Measurements from ENCODE around the gene NPPA. TPM values are rescaled to one million over a fixed set of nuclear protein-coding genes. Genes with fewer than 3 reads are reported as not detected.

NPPA gene
- total and polyA plus RNA-seq, 2 experiments from 2014 or later: not detected

DNA sequence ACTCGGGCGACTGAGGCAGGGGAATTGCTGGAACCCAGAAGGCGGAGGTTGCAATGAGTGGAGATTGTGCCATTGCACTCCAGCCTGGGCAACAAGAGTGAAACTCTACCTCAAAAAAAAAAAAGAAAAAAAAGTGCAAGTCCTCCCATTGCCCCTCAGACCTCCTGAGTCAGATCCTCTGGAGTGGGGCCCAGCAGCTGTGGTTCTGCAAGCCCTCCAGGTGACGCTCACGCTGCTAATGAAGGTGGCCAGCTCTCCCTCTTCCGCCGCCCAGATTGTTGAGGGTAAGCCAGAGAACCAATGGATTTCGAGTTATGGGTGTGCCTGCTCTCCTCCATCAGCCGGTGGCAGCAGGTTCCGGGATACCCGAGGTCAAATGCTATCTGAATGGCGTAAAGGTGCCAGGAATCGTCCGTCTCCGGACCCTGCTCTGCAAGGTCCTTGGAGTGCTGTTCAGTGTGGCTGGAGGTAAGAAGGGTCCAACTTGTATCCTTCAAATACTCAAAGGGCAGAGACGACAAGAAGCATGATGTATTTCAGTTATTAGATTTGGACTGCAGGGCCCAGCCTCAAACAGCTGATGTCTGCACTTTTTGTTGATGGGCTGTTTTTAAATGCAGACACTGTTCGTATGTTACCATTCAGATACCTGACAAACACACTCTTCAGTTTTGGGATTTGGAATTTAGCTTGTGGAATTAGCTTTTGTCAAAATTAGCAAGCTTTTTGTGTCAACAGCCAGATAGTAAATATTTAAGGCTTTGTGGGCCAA, 24.0 kb downstream of the NPPA start:
- Histone ChIP-seq H3K27me3 (replicated peaks; ENCODE audit: insufficient read depth) (no peaks in the 10 kb centered on the region), H2AFZ (no peak overlapping the region), H3K9me2 (ENCODE audit: insufficient read depth) (no peaks in the 10 kb centered on the region), H3K4me3 (no peak overlapping the region), H3K36me3 (ENCODE audit: low read depth) (peaks cover 14% of the 10 kb centered on the region), H3K9ac (no peak overlapping the region), H3K79me2 (ENCODE audit: insufficient read depth) (no peaks in the 10 kb centered on the region), H4K20me1 (ENCODE audit: insufficient read depth) (no peaks in the 10 kb centered on the region), H3K27ac (no peak overlapping the region), H3K4me1 (ENCODE audit: insufficient read depth) (peaks cover 11% of the 10 kb centered on the region), H3F3A (ENCODE audit: insufficient read depth) (peaks cover 26% of the 10 kb centered on the region), H3K4me2 (ENCODE audit: unreplicated experiment) (no peak overlapping the region), H3K9me3 (ENCODE audit: low read depth) (no peaks in the 10 kb centered on the region)
- no peak for TF ChIP-seq EZH2 (IDR thresholded peaks at IDR 0.05; ENCODE audit: insufficient read depth, poor library complexity, severe bottlenecking)
- TF ChIP-seq EZH2phosphoT487 (IDR thresholded peaks at IDR 0.05; ENCODE audit: insufficient read depth, low read depth): no peak
- in situ Hi-C loops (cut with MboI): no loop called here
- WGBS, 2 experiments (ENCODE audit: low coverage in 1 of 2, low lambda C conversion rate in 2 of 2, missing lambda C conversion rate in 2 of 2): 92 to 94% methylated on average over 17 of the region's 17 CpGs
- DNase-seq: no peak

DNA sequence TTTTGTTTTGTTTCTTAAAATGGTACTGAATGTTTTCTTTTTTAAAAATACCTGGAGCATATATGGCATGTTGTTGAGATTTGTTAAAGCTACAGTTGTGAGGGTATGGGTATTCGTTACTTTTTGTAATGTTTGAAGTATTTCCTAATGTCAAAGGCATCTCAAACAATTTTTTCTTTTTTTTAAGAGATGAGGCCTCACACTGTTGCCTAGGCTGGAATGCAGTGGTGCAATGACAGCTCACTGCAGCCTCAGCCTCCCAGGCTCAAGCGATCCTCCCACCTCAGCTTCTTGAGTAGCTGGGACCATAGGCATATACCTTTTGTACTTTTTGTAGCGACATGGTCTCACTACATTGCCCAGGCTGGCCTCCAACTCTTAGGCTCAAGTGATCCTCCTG, 25.5 kb downstream of the NPPA start:
- Histone ChIP-seq H3K9me3 (ENCODE audit: low read depth) (no peaks in the 10 kb centered on the region), H3K36me3 (ENCODE audit: low read depth) (peaks cover 25% of the 10 kb centered on the region), H2AFZ (no peak overlapping the region), H3K4me1 (ENCODE audit: insufficient read depth) (peaks cover 11% of the 10 kb centered on the region), H3F3A (ENCODE audit: insufficient read depth) (peaks cover 26% of the 10 kb centered on the region), H4K20me1 (ENCODE audit: insufficient read depth) (no peaks in the 10 kb centered on the region), H3K4me3 (no peak overlapping the region), H3K27me3 (replicated peaks; ENCODE audit: insufficient read depth) (no peaks in the 10 kb centered on the region), H3K9me2 (ENCODE audit: insufficient read depth) (no peaks in the 10 kb centered on the region), H3K9ac (no peak overlapping the region), H3K27ac (peak overlapping the region; percentile 31), H3K79me2 (ENCODE audit: insufficient read depth) (no peaks in the 10 kb centered on the region), H3K4me2 (ENCODE audit: unreplicated experiment) (no peak overlapping the region)
- peak; percentile 57 for DNase-seq
- in situ Hi-C loops (cut with MboI): no loop called here
- WGBS, 2 experiments (ENCODE audit: low coverage in 1 of 2, low lambda C conversion rate in 2 of 2, missing lambda C conversion rate in 2 of 2): 76 to 77% methylated on average over 3 of the region's 3 CpGs
- TF ChIP-seq EZH2phosphoT487 (IDR thresholded peaks at IDR 0.05; ENCODE audit: insufficient read depth, low read depth): no peak
- no peak for TF ChIP-seq EZH2 (IDR thresholded peaks at IDR 0.05; ENCODE audit: insufficient read depth, poor library complexity, severe bottlenecking)

DNA sequence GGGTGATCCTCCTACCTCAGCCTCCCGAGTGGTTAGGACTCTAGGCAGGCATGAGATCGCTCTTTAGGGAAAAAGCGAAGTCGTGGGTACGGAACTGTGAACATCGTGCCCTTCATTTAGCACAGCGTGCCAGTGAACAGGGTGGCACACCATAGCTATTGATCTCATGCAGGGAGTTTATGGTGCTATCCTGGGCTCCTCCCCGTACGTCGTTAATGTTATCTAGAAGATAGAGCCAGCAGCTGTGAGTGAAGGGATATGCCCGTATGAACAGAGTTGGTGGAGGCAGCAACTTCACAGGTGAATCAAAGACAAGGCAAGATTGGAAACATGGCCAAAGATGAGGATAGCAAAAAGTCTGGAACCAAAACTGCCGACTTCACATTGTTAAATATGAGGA, 30.4 kb downstream of the NPPA start:
- H3K4me3 ChIP-seq: no peak overlapping the region
- no peak overlapping the region for H3K9ac ChIP-seq
- peaks cover 23% of the 10 kb centered on the region for H3K79me2 ChIP-seq (ENCODE audit: insufficient read depth)
- TF ChIP-seq EZH2phosphoT487 (IDR thresholded peaks at IDR 0.05; ENCODE audit: insufficient read depth, low read depth) (no peak), EZH2 (IDR thresholded peaks at IDR 0.05; ENCODE audit: insufficient read depth, poor library complexity, severe bottlenecking) (no peak)
- H3K36me3 ChIP-seq (ENCODE audit: low read depth): peaks cover 48% of the 10 kb centered on the region
- H3K9me3 ChIP-seq (ENCODE audit: low read depth): no peaks in the 10 kb centered on the region
- peaks cover 11% of the 10 kb centered on the region for H3K4me1 ChIP-seq (ENCODE audit: insufficient read depth)
- 91 to 95% methylated on average over 12 of the region's 12 CpGs for WGBS, 2 experiments (ENCODE audit: low coverage in 1 of 2, low lambda C conversion rate in 2 of 2, missing lambda C conversion rate in 2 of 2)
- no peak overlapping the region for H2AFZ ChIP-seq
- peaks cover 26% of the 10 kb centered on the region for H3F3A ChIP-seq (ENCODE audit: insufficient read depth)
- H3K9me2 ChIP-seq (ENCODE audit: insufficient read depth): no peaks in the 10 kb centered on the region
- DNase-seq: no peak
- no peak overlapping the region for H3K4me2 ChIP-seq (ENCODE audit: unreplicated experiment)
- in situ Hi-C loops (cut with MboI): no loop called here
- H4K20me1 ChIP-seq (ENCODE audit: insufficient read depth): no peaks in the 10 kb centered on the region
- H3K27ac ChIP-seq: no peak overlapping the region
- H3K27me3 ChIP-seq (replicated peaks; ENCODE audit: insufficient read depth): no peaks in the 10 kb centered on the region

DNA sequence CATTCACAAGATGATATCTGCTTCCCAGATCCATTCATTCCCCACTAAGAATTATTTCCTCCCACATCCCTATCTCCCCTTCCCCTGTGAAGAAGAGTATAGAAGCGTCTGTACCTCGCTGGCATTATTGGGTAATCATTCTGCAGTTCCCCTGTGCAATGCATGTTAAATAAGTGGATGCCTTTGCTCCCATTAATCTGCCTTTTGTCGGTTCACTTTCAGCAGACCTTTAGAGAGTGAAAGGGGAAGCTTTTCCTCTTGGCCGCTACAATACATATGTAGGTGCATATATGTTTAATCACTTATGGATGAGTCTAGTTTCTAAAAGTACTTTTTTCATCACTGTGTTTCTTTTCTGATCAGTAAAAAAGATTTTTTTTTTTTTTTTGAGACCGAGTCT, 34.6 kb downstream of the NPPA start:
- H3K27me3 ChIP-seq (replicated peaks; ENCODE audit: insufficient read depth): no peaks in the 10 kb centered on the region
- H2AFZ ChIP-seq: no peak overlapping the region
- H4K20me1 ChIP-seq (ENCODE audit: insufficient read depth): no peaks in the 10 kb centered on the region
- H3K4me2 ChIP-seq (ENCODE audit: unreplicated experiment): no peak overlapping the region
- no peaks in the 10 kb centered on the region for H3F3A ChIP-seq (ENCODE audit: insufficient read depth)
- no peak overlapping the region for H3K9ac ChIP-seq
- no peak for TF ChIP-seq EZH2 (IDR thresholded peaks at IDR 0.05; ENCODE audit: insufficient read depth, poor library complexity, severe bottlenecking)
- no peak for TF ChIP-seq EZH2phosphoT487 (IDR thresholded peaks at IDR 0.05; ENCODE audit: insufficient read depth, low read depth)
- DNase-seq: no peak
- no peaks in the 10 kb centered on the region for H3K9me2 ChIP-seq (ENCODE audit: insufficient read depth)
- H3K79me2 ChIP-seq (ENCODE audit: insufficient read depth): peaks cover 62% of the 10 kb centered on the region
- no peaks in the 10 kb centered on the region for H3K9me3 ChIP-seq (ENCODE audit: low read depth)
- peaks cover 32% of the 10 kb centered on the region for H3K36me3 ChIP-seq (ENCODE audit: low read depth)
- in situ Hi-C loops (cut with MboI): no loop called here
- WGBS, 2 experiments (ENCODE audit: low coverage in 1 of 2, low lambda C conversion rate in 2 of 2, missing lambda C conversion rate in 2 of 2): 94 to 99% methylated on average over 5 of the region's 5 CpGs
- no peak overlapping the region for H3K27ac ChIP-seq
- H3K4me1 ChIP-seq (ENCODE audit: insufficient read depth): no peaks in the 10 kb centered on the region
- H3K4me3 ChIP-seq: no peak overlapping the region
